ENCODE measurements around the gene ZFAND6. TPM values are rescaled to one million over a fixed set of nuclear protein-coding genes. Genes with fewer than 3 reads are reported as not detected.
"Not testable (repeated sequence)": the region's sequence is repeated elsewhere in the genome, so short reads cannot be mapped to it uniquely, and the experiment has no call there.

The ZFAND6 gene
- total RNA-seq, 1 donor from 2014 or later = 73.1 TPM

DNA sequence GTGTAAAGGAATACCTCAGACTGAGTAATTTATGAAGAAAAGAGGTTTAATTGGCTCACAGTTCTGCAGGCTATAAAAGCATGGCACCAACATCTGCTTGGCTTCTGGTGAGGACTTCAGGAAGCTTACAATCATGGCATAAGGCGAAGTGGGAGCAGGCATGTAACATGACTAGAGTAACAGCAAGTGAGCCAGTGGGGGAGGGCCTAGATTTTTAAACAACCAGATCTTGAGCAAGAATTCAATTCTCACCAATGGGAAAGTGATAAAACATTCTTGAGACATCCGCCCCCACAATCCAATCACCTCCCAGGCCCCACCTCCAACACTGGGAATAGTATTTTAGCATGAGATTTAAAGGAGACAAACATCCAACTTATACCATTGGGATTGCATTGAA, 44.3 kb upstream of the ZFAND6 start:
- DNase-seq (ENCODE audit: low spot score, unreplicated experiment) = no peak
- Mint-ChIP-seq H3K27me3 (no peaks in the 10 kb centered on the region), H3K27ac (no peak overlapping the region), H3K4me1 (ENCODE audit: low read depth) (no peaks in the 10 kb centered on the region), H3K36me3 (ENCODE audit: insufficient read depth) (no peaks in the 10 kb centered on the region), H3K4me3 (ENCODE audit: low read depth) (no peak overlapping the region), H3K9me3 (ENCODE audit: low read depth) (peaks cover 10% of the 10 kb centered on the region)
- TF ChIP-seq, protein P1, sequence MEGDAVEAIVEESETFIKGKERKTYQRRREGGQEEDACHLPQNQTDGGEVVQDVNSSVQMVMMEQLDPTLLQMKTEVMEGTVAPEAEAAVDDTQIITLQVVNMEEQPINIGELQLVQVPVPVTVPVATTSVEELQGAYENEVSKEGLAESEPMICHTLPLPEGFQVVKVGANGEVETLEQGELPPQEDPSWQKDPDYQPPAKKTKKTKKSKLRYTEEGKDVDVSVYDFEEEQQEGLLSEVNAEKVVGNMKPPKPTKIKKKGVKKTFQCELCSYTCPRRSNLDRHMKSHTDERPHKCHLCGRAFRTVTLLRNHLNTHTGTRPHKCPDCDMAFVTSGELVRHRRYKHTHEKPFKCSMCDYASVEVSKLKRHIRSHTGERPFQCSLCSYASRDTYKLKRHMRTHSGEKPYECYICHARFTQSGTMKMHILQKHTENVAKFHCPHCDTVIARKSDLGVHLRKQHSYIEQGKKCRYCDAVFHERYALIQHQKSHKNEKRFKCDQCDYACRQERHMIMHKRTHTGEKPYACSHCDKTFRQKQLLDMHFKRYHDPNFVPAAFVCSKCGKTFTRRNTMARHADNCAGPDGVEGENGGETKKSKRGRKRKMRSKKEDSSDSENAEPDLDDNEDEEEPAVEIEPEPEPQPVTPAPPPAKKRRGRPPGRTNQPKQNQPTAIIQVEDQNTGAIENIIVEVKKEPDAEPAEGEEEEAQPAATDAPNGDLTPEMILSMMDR (IDR thresholded peaks at IDR 0.05; ENCODE audit: unreplicated experiment) = no peak

DNA sequence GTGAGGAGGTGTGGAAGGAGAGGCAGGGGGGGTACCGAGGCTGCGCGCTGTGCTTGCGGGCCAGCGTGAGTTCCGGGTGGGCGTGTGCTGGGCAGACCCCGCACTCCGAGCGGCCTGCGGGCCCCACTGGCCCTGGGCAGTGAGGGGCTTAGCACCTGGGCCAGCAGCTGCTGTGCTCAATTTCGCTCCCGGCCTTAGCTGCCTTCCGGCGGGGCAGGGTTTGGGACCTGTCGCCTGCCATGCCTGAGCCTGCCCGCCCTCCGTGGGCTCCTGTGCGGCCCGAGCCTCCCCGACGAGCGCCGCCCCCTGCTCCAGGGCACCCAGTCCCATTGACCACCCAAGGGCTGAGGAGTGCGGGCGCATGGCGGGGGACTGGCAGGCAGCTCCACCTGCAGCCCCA, 43.0 kb upstream of the ZFAND6 start:
- H3K36me3 Mint-ChIP-seq (ENCODE audit: insufficient read depth); H3K27me3 Mint-ChIP-seq; DNase-seq (ENCODE audit: low spot score, unreplicated experiment); H3K9me3 Mint-ChIP-seq (ENCODE audit: low read depth); H3K27ac Mint-ChIP-seq; H3K4me1 Mint-ChIP-seq (ENCODE audit: low read depth); H3K4me3 Mint-ChIP-seq (ENCODE audit: low read depth): not testable (repeated sequence)

DNA sequence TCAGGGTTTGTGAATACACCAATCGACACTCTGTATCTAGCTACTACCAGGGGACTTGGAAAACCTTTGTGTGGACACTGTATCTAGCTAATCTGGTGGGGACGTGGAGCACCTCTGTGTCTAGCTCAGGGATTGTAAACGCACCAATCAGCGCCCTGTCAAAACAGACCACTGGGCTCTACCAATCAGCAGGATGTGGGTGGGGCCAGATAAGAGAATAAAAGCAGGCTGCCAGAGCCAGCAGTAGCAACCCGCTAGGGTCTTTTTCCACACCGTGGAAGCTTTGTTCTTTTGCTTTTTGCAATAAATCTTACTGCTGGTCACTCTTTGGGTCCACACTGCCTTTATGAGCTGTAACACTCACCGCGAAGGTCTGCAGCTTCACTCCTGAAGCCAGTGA, 42.3 kb upstream of the ZFAND6 start:
- H3K27ac Mint-ChIP-seq; H3K9me3 Mint-ChIP-seq (ENCODE audit: low read depth); H3K36me3 Mint-ChIP-seq (ENCODE audit: insufficient read depth): not testable (repeated sequence)

DNA sequence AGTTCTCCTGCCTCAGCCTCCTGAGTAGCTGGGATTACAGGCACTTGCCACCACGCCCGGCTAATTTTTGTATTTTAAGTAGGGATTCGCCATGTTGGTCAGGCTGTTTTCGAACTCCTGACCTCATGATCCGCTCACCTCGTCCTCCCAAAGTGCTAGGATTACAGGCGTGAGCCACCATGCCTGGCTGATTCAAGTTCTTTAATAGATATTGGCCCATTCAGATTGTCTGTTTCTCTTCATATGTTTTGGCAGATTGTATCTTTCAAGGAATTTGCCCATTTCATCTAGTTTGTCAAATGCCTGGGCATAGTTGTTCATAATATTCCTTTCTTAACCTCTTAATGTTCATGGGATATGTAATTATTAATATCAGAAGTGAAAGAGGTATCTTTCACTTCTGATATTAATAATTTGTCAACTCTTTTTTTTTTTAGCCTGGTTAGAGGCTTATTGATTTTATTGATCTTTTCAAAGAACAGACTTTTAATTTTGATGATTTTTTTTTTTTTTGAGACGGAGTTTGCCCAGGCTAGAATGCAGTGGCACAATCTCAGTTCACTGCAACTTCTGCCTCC, 40.2 kb upstream of the ZFAND6 start:
- H3K27me3 Mint-ChIP-seq = no peaks in the 10 kb centered on the region
- H3K4me1 Mint-ChIP-seq (ENCODE audit: low read depth) = no peaks in the 10 kb centered on the region
- DNase-seq (ENCODE audit: low spot score, unreplicated experiment) = no peak
- no peak overlapping the region for H3K4me3 Mint-ChIP-seq (ENCODE audit: low read depth)
- no peak overlapping the region for H3K27ac Mint-ChIP-seq
- H3K9me3 Mint-ChIP-seq (ENCODE audit: low read depth) = peaks cover 9% of the 10 kb centered on the region
- TF ChIP-seq, protein P1 (IDR thresholded peaks at IDR 0.05; ENCODE audit: unreplicated experiment) = no peak
- H3K36me3 Mint-ChIP-seq (ENCODE audit: insufficient read depth) = no peaks in the 10 kb centered on the region

More for the DNA sequence above, 42.3 kb upstream of the ZFAND6 start:
- not testable (repeated sequence) for DNase-seq (ENCODE audit: low spot score, unreplicated experiment); H3K4me1 Mint-ChIP-seq (ENCODE audit: low read depth); H3K4me3 Mint-ChIP-seq (ENCODE audit: low read depth); H3K27me3 Mint-ChIP-seq

DNA sequence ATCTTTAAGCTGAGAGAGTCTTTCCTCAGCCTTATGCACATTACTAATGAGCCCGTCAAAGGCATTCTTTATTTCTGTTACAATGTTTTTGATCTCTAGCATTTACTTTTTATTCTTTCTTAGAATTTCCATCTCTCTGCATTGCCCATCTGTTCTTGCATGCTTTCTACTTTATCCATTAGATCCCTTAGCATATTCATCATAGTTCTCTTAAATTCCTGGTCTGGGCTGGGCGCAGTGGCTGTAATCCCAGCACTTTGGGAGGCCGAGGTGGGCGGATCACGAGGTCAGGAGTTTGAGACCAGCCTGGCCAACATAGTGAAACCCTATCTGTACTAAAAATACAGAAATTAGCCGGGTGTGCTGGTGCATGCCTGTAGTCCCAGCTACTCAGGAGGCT, 39.3 kb upstream of the ZFAND6 start:
- not testable (repeated sequence) for H3K9me3 Mint-ChIP-seq (ENCODE audit: low read depth); H3K36me3 Mint-ChIP-seq (ENCODE audit: insufficient read depth)

DNA sequence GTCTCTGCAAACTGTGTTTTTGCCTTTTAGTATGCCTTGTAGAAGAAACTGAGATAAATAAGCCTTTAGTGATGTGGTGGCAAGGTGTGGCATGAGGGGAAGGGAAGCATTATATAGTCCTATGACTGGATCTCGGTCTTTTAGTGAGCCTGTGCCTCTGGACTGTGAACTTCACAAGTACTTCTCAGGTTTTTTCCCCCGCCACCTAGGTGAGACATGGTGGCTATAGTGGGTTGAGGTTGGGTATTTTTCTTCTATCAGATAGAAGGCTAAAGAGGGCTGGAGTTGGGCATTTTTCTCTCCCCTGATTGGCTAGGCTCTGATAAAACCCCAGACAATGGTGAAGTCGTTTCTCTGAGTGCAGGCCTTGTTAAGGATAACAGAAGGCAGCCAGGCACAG, 38.7 kb upstream of the ZFAND6 start:
- Mint-ChIP-seq H3K4me1 (ENCODE audit: low read depth) (no peaks in the 10 kb centered on the region), H3K27me3 (no peaks in the 10 kb centered on the region), H3K27ac (no peak overlapping the region), H3K36me3 (ENCODE audit: insufficient read depth) (no peaks in the 10 kb centered on the region), H3K4me3 (ENCODE audit: low read depth) (no peak overlapping the region), H3K9me3 (ENCODE audit: low read depth) (no peaks in the 10 kb centered on the region)
- TF ChIP-seq, protein P1 (IDR thresholded peaks at IDR 0.05; ENCODE audit: unreplicated experiment) = no peak
- no peak for DNase-seq (ENCODE audit: low spot score, unreplicated experiment)

More for the DNA sequence above, 39.3 kb upstream of the ZFAND6 start:
- DNase-seq (ENCODE audit: low spot score, unreplicated experiment); H3K27me3 Mint-ChIP-seq; H3K27ac Mint-ChIP-seq; H3K4me3 Mint-ChIP-seq (ENCODE audit: low read depth); H3K4me1 Mint-ChIP-seq (ENCODE audit: low read depth): not testable (repeated sequence)

DNA sequence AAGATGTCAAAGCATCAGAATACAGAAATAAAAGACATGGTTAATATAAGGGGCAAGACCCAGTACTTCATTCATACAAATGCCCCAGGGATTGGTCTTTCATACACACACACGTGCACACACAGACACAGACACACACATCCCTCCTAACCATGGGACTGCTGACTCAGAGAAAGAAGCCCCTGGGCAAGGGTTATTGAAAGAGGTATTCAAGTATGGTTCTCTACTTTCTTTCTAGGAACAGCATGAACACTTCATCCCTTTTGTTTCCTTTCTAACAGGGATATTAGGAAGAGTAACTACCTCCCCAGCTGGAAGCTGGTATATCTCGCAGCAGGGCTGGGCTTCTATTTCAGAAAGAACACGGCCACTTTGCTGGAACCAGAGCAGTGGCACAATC, 33.2 kb upstream of the ZFAND6 start:
- Mint-ChIP-seq H3K4me1 (ENCODE audit: low read depth) (no peaks in the 10 kb centered on the region), H3K4me3 (ENCODE audit: low read depth) (no peak overlapping the region), H3K27me3 (no peaks in the 10 kb centered on the region), H3K27ac (no peak overlapping the region), H3K9me3 (ENCODE audit: low read depth) (no peaks in the 10 kb centered on the region), H3K36me3 (ENCODE audit: insufficient read depth) (no peaks in the 10 kb centered on the region)
- TF ChIP-seq, protein P1 (IDR thresholded peaks at IDR 0.05; ENCODE audit: unreplicated experiment) = no peak
- no peak for DNase-seq (ENCODE audit: low spot score, unreplicated experiment)
